H9 (cell line): Measurements from ENCODE around the gene HP1BP3. TPM values are rescaled to one million over a fixed set of nuclear protein-coding genes. Genes with fewer than 3 reads are reported as not detected.
A peak's percentile ranks its signal among the peaks of the same experiment; 100 is the strongest.

Experiments
- DNase-seq: peaks from one replicate; pipeline ENCODE4 v3.0.0-alpha.2; 2017
- H2AFZ ChIP-seq: one replicate; pipeline ENCODE4 v1.6.1; 2013; ENCODE audit warnings: mild to moderate bottlenecking, low read length, control low read depth, moderate library complexity
- H2AK5ac ChIP-seq: 2 replicates; pipeline ENCODE4 v1.6.1; 2013; ENCODE audit warnings: low read length, control low read depth, mixed read lengths; ENCODE audit not compliant: insufficient read length
- H2BK120ac ChIP-seq: one replicate; pipeline ENCODE4 v1.6.1; 2013; ENCODE audit warnings: low read depth, mild to moderate bottlenecking, low read length, control low read depth, inconsistent platforms; ENCODE audit not compliant: poor library complexity, severe bottlenecking
- H2BK12ac ChIP-seq: 2 replicates; pipeline ENCODE4 v1.6.1; 2013; ENCODE audit warnings: low read length, control low read depth, mixed read lengths, low read depth; ENCODE audit not compliant: insufficient read length
- H2BK15ac ChIP-seq: 2 replicates; pipeline ENCODE4 v1.6.1; 2013; ENCODE audit warnings: low read depth, low read length, control low read depth
- H2BK20ac ChIP-seq: one replicate; pipeline ENCODE4 v1.6.1; 2013; ENCODE audit warnings: low read depth, mild to moderate bottlenecking, low read length, control low read depth, inconsistent platforms; ENCODE audit not compliant: poor library complexity, severe bottlenecking
- H2BK5ac ChIP-seq: 2 replicates; pipeline ENCODE4 v1.6.1; 2013; ENCODE audit warnings: low read length, control low read depth, mixed read lengths; ENCODE audit not compliant: insufficient read length
- H3K14ac ChIP-seq: 2 replicates; pipeline ENCODE4 v1.6.1; 2013; ENCODE audit warnings: low read length, control low read depth; ENCODE audit not compliant: insufficient read depth
- H3K18ac ChIP-seq: 2 replicates; pipeline ENCODE4 v1.6.1; 2013; ENCODE audit warnings: low read depth, mild to moderate bottlenecking, mixed read lengths, low read length, control low read depth; ENCODE audit not compliant: insufficient read length
- H3K23ac ChIP-seq: 2 replicates; pipeline ENCODE4 v1.6.1; 2013; ENCODE audit warnings: low read length, control low read depth, mixed read lengths, low read depth; ENCODE audit not compliant: insufficient read length
- H3K23me2 ChIP-seq: 2 replicates; pipeline ENCODE4 v1.6.1; 2013; ENCODE audit warnings: low read depth, mild to moderate bottlenecking, mixed read lengths, low read length, control low read depth; ENCODE audit not compliant: insufficient read length, poor library complexity, severe bottlenecking
- H3K27ac ChIP-seq: 2 replicates; pipeline ENCODE4 v1.5.1; 2013; ENCODE audit warnings: low read length, control low read depth, mixed read lengths, low read depth; ENCODE audit not compliant: insufficient read length
- H3K27me3 ChIP-seq: 2 replicates; pipeline ENCODE4 v1.6.1; 2013; ENCODE audit warnings: low read length, control low read depth, inconsistent platforms; ENCODE audit not compliant: insufficient read depth
- H3K4ac ChIP-seq: 2 replicates; pipeline ENCODE4 v1.6.1; 2013; ENCODE audit warnings: low read depth, mild to moderate bottlenecking, control low read depth, inconsistent platforms, low read length, moderate library complexity
- H3K4me1 ChIP-seq: 2 replicates; pipeline ENCODE4 v1.6.1; 2013; ENCODE audit warnings: low read length, control low read depth, inconsistent platforms; ENCODE audit not compliant: insufficient read depth
- H3K4me2 ChIP-seq: 2 replicates; pipeline ENCODE4 v1.6.1; 2013; ENCODE audit warnings: low read length, control low read depth, mixed read lengths; ENCODE audit not compliant: insufficient read length, insufficient read depth
- H3K56ac ChIP-seq: 2 replicates; pipeline ENCODE4 v1.6.1; 2013; ENCODE audit warnings: low read depth, mild to moderate bottlenecking, mixed read lengths, low read length, control low read depth; ENCODE audit not compliant: insufficient read length
- H3K79me1 ChIP-seq: 2 replicates; pipeline ENCODE4 v1.6.1; 2013; ENCODE audit warnings: low read depth, mild to moderate bottlenecking, moderate library complexity, low read length, control low read depth, inconsistent platforms; ENCODE audit not compliant: insufficient read depth, poor library complexity, severe bottlenecking
- H3K79me2 ChIP-seq: 2 replicates; pipeline ENCODE4 v1.6.1; 2013; ENCODE audit warnings: low read length, control low read depth, inconsistent platforms; ENCODE audit not compliant: insufficient read depth
- H3K9ac ChIP-seq: 2 replicates; pipeline ENCODE4 v1.6.1; 2013; ENCODE audit warnings: low read length, control low read depth, mixed read lengths; ENCODE audit not compliant: insufficient read length; ENCODE audit errors: extremely low read depth
- H3K9me3 ChIP-seq: one replicate; pipeline ENCODE4 v1.6.1; 2013; ENCODE audit warnings: low read depth, low read length, inconsistent platforms; ENCODE audit not compliant: control insufficient read depth
- H3T11ph ChIP-seq: one replicate; pipeline ENCODE4 v1.6.1; 2013; ENCODE audit warnings: mild to moderate bottlenecking, low read length, control low read depth, inconsistent platforms
- H4K20me1 ChIP-seq: one replicate; pipeline ENCODE4 v1.6.1; 2013; ENCODE audit not compliant: control insufficient read depth, insufficient read length, insufficient read depth
- H4K5ac ChIP-seq: 2 replicates; pipeline ENCODE4 v1.6.1; 2013; ENCODE audit warnings: low read depth, mild to moderate bottlenecking, mixed read lengths, low read length, control low read depth; ENCODE audit not compliant: insufficient read length
- H4K8ac ChIP-seq: replicated peaks from 2 replicates; pipeline ENCODE4 v1.6.1; 2013; ENCODE audit warnings: low read length, control low read depth, mixed read lengths, low read depth; ENCODE audit not compliant: insufficient read length
- H4K91ac ChIP-seq: 2 replicates; pipeline ENCODE4 v1.6.1; 2013; ENCODE audit warnings: low read depth, mild to moderate bottlenecking, moderate library complexity, mixed read lengths, low read length, control low read depth; ENCODE audit not compliant: insufficient read length
- H3K27ac Mint-ChIP-seq, 3 experiments: 2 replicates in 2 of 3; 3 replicates in 1 of 3; pipeline ENCODE4 v1.8.0; 2020 to 2021; ENCODE audit warnings: mixed read lengths in 3 of 3, mild to moderate bottlenecking in 1 of 3, moderate library complexity in 1 of 3
- H3K27me3 Mint-ChIP-seq: 2 replicates; pipeline ENCODE4 v1.8.0; 2021; ENCODE audit warnings: low read depth, mild to moderate bottlenecking, moderate library complexity, mixed read lengths
- H3K36me3 Mint-ChIP-seq, 3 experiments: 2 replicates in 2 of 3; 3 replicates in 1 of 3; pipeline ENCODE4 v1.8.0; 2020 to 2021; ENCODE audit warnings: low read depth in 3 of 3, mixed read lengths in 3 of 3; ENCODE audit not compliant: insufficient read depth in 1 of 3
- H3K4me1 Mint-ChIP-seq, 2 experiments: 2 replicates each; pipeline ENCODE4 v1.8.0; 2020; ENCODE audit warnings: mixed read lengths in 2 of 2
- H3K4me3 Mint-ChIP-seq, 2 experiments: 2 replicates in 1 of 2; 3 replicates in 1 of 2; pipeline ENCODE4 v1.8.0; 2020 to 2021; ENCODE audit warnings: mild to moderate bottlenecking in 2 of 2, mixed read lengths in 2 of 2, moderate library complexity in 1 of 2
- H3K9me3 Mint-ChIP-seq, 2 experiments: 2 replicates in 1 of 2; 3 replicates in 1 of 2; pipeline ENCODE4 v1.8.0; 2020; ENCODE audit warnings: mild to moderate bottlenecking in 2 of 2, mixed read lengths in 2 of 2, moderate library complexity in 1 of 2
- CTCF ChIP-seq: fragments of 200-600 bp; sonication (generic); conservative IDR thresholded peaks from 3 replicates; pipeline ENCODE4 v1.8.0; 2021; ENCODE audit warnings: antibody characterized with exemption, mild to moderate bottlenecking
- WGBS: extraction: QIAGEN DNeasy Blood & Tissue Kit; methylation state at CpG from one replicate; pipeline ENCODE4 v1.1.7; 2013; ENCODE audit warnings: missing lambda C conversion rate, low lambda C conversion rate, mixed read lengths; ENCODE audit not compliant: insufficient read length; ENCODE audit errors: extremely low coverage; 5-methylcytosine and 5-hydroxymethylcytosine counted together
- total RNA-seq: library from RNA; stranded (reverse); gene quantifications from 2 replicates; pipeline ENCODE4 v1.2.1, GENCODE V29; 2021

HP1BP3 gene
- total RNA-seq, 1 experiment from 2014 or later, result 127 TPM

- TF ChIP-seq CTCF, result peak; percentile 63
- no peak overlapping the region for H2BK15ac ChIP-seq
- no CpG with 5 or more reads among the region's 13 CpGs for whole genome bisulfite sequencing
- peak; percentile 75 for DNase-seq
- H4K5ac ChIP-seq, result no peak overlapping the region
- Mint-ChIP-seq H3K4me3 (peak overlapping the region in 1 of 2 experiments; percentile 62; a peak in 3 of 5 replicates), H3K36me3 (no peaks in the 10 kb centered on the region), H3K4me1 (peaks cover 18 to 34% of the 10 kb centered on the region in 2 experiments), H3K9me3 (no peaks in the 10 kb centered on the region; a peak in 1 of 5 replicates), H3K27me3 (peaks cover 43% of the 10 kb centered on the region), H3K27ac (peak overlapping the region in 2 of 3 experiments; percentile 7 to 55; a peak in 3 of 7 replicates)
- no peaks in the 10 kb centered on the region for H3K9me3 ChIP-seq
- no peaks in the 10 kb centered on the region for H3K79me1 ChIP-seq
- H2BK120ac ChIP-seq, result no peak overlapping the region
- H3K56ac ChIP-seq, result no peak overlapping the region
- H3K14ac ChIP-seq, result peak overlapping the region; percentile 70
- no peak overlapping the region for H2AK5ac ChIP-seq
- H2BK5ac ChIP-seq, result no peak overlapping the region
- H2AFZ ChIP-seq, result no peak overlapping the region
- peak overlapping the region; percentile 31 for H3K18ac ChIP-seq
- no peak overlapping the region for H3K27ac ChIP-seq
- no peak overlapping the region for H2BK12ac ChIP-seq
- peak overlapping the region; percentile 45 for H3K4me2 ChIP-seq
- peaks cover 4% of the 10 kb centered on the region; the same call in 1 of the 2 replicates for H3K4me1 ChIP-seq
- H3K9ac ChIP-seq, result no peak overlapping the region
- H3K27me3 ChIP-seq, result peaks cover 8% of the 10 kb centered on the region; the same call in 1 of the 2 replicates
- H4K91ac ChIP-seq, result no peak overlapping the region
- no peak overlapping the region for H3K4ac ChIP-seq
- no peak overlapping the region for H3T11ph ChIP-seq
- H3K23ac ChIP-seq, result no peak overlapping the region
- H3K79me2 ChIP-seq, result no peaks in the 10 kb centered on the region
- H4K8ac ChIP-seq, result no peak overlapping the region
- H3K23me2 ChIP-seq, result peaks cover 11% of the 10 kb centered on the region
- no peaks in the 10 kb centered on the region for H4K20me1 ChIP-seq
- H2BK20ac ChIP-seq, result no peak overlapping the region
Observed at GRCh38 chr1:20727746-20728316, 59.3 kb downstream of the HP1BP3 start.
